AG09319 (cell line): Measurements from ENCODE around the gene TALDO1.

ENCODE experiments used
- DNase-seq: peaks from one replicate; pipeline ENCODE4 v3.0.0-alpha.2; 2010; ENCODE audit warnings: low read depth; ENCODE audit errors: extremely low read depth
- CTCF ChIP-seq: IDR thresholded peaks from 2 replicates; pipeline ENCODE4 v1.5.1; 2011; ENCODE audit warnings: low read depth, mild to moderate bottlenecking, inconsistent platforms, low read length, moderate library complexity

The TALDO1 gene

GRCh38 chr11:747158-748006 lies at the start of gene TALDO1:
Gene TALDO1, plus strand, starts transcription at chr11:747464. Its CDS starts 18 bp downstream, at chr11:747482.
- peak; percentile 51 for DNase-seq
- no peak; the same call in none of the 2 replicates for TF ChIP-seq CTCF

GRCh38 chr11:697811-698311 lies 49.4 kb upstream of the TALDO1 start:
- TF ChIP-seq CTCF: no peak
- DNase-seq: no peak

GRCh38 chr11:698493-699115 lies 48.7 kb upstream of the TALDO1 start:
- DNase-seq: no peak
- TF ChIP-seq CTCF: no peak

DNA sequence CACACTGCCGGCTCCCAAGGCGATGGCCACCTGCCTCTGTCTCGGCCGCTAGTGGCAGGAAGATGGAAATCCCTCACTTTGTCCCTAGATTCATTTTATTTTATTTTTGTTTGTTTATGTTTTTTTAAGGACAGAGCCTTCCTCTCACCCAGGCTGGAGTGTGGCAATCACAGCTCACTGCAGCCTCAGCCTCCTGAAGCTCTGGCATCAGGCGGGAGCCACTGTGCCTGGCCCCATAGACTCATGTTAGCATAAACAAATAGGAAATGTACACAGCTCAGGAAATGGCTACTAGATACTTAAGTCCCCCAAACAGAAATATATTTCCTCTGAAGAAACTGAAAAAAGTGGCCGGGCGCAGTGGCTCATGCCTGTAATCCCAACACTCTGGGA lies 48.2 kb upstream of the TALDO1 start:
- DNase-seq: no peak
- no peak for TF ChIP-seq CTCF

GRCh38 chr11:699753-700152 lies 47.5 kb upstream of the TALDO1 start:
- TF ChIP-seq CTCF: no peak
- no peak for DNase-seq

DNA sequence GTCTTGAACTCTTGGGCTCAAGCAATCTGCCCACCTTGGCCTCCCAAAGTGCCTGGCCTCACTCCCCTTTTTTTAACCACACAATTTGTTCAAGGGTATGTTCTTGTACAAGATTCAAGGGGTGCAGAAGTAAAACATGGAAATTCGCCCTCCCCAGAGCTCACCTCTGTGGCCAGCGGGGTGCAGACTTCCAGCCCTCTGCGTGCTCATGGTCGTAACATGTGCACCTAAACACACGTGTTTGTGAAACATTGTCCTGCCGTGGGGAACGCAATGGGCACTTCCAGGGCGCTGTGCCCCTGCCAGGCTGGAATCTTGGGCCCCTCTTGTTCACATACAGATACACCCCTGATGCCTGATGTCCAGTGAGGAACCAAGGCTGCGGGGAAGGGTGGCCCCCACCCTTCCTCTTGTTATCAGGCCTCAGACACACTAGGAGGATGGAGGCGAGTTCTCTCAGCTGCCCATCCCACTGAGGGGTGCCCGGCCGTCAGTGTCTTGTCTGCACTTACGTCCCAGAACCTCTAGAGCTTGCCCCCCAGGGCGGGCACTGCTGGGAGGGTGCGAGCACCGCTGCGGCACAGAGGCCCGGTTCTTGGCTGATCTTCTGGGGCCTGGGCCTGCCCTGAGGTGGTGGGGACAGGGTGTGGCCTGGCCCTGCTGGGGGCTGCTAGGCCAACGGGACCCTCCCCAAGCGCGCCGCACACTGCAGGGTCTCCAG lies 45.4 kb upstream of the TALDO1 start:
- DNase-seq: no peak
- no peak for TF ChIP-seq CTCF
